Mesenchymal stem cell (in vitro differentiated cells and primary cell): Measurements from ENCODE around the gene PCDH11Y. TPM values are rescaled to one million over a fixed set of nuclear protein-coding genes. Genes with fewer than 3 reads are reported as not detected.
"Not testable (repeated sequence)": the region's sequence is repeated elsewhere in the genome, so short reads cannot be mapped to it uniquely, and the experiment has no call there.

ENCODE experiments used
- DNase-seq: peaks from one replicate; pipeline ENCODE4 v3.0.0-alpha.2; 2013
- H2AFZ ChIP-seq: one replicate; pipeline ENCODE4 v1.6.1; 2013; ENCODE audit warnings: low read depth, mild to moderate bottlenecking, control low read depth, inconsistent platforms, low read length, moderate library complexity
- H2AK5ac ChIP-seq: 2 replicates; pipeline ENCODE4 v1.6.1; 2013; ENCODE audit warnings: low read length, moderate library complexity, mild to moderate bottlenecking, inconsistent platforms; ENCODE audit not compliant: severe bottlenecking
- H2BK120ac ChIP-seq: one replicate; pipeline ENCODE4 v1.6.1; 2013; ENCODE audit warnings: low read depth, mild to moderate bottlenecking, inconsistent platforms, low read length, moderate library complexity
- H2BK12ac ChIP-seq, 2 experiments: one replicate each; pipeline ENCODE4 v1.6.1; 2013; ENCODE audit warnings: inconsistent platforms in 2 of 2, low read length in 2 of 2, mild to moderate bottlenecking in 2 of 2, moderate library complexity in 2 of 2, control low read depth in 1 of 2
- H2BK15ac ChIP-seq: one replicate; pipeline ENCODE4 v1.6.1; 2013; ENCODE audit warnings: mild to moderate bottlenecking, low read depth, inconsistent platforms; ENCODE audit not compliant: poor library complexity, severe bottlenecking
- H2BK5ac ChIP-seq: 2 replicates; pipeline ENCODE4 v1.6.1; 2013; ENCODE audit warnings: low read depth, mild to moderate bottlenecking, low read length, control low read depth, inconsistent platforms; ENCODE audit not compliant: poor library complexity, severe bottlenecking
- H3K14ac ChIP-seq, 2 experiments: one replicate each; pipeline ENCODE4 v1.6.1; 2013; ENCODE audit warnings: inconsistent platforms in 2 of 2, low read length in 2 of 2, control low read depth in 1 of 2, mild to moderate bottlenecking in 1 of 2, moderate library complexity in 1 of 2
- H3K18ac ChIP-seq, 2 experiments: one replicate each; pipeline ENCODE4 v1.6.1; 2013; ENCODE audit warnings: inconsistent platforms in 2 of 2, low read length in 2 of 2, control low read depth in 1 of 2, low read depth in 1 of 2, mild to moderate bottlenecking in 1 of 2
- H3K23ac ChIP-seq, 2 experiments: one replicate each; pipeline ENCODE4 v1.6.1; 2013; ENCODE audit warnings: inconsistent platforms in 2 of 2, low read length in 2 of 2, mild to moderate bottlenecking in 2 of 2, moderate library complexity in 2 of 2, control low read depth in 1 of 2
- H3K27ac ChIP-seq: 2 replicates; pipeline ENCODE4 v1.5.1; 2013; ENCODE audit warnings: mild to moderate bottlenecking, moderate library complexity, low read length, control low read depth, inconsistent platforms; ENCODE audit not compliant: poor library complexity, severe bottlenecking
- H3K27me3 ChIP-seq, 2 experiments: 2 replicates each; pipeline versions ENCODE4 v1.6.1 to v1.7.0; 2013; ENCODE audit warnings: low read length in 2 of 2, mild to moderate bottlenecking in 2 of 2, moderate library complexity in 2 of 2, control low read depth in 1 of 2, inconsistent platforms in 1 of 2; ENCODE audit not compliant: control insufficient read depth in 1 of 2, insufficient read depth in 1 of 2
- H3K36me3 ChIP-seq, 2 experiments: 2 replicates each; pipeline versions ENCODE4 v1.6.1 to v1.7.0; 2013; ENCODE audit warnings: low read length in 2 of 2, control low read depth in 1 of 2, inconsistent platforms in 1 of 2, low read depth in 1 of 2, mild to moderate bottlenecking in 1 of 2; ENCODE audit not compliant: insufficient read depth in 2 of 2, control insufficient read depth in 1 of 2
- H3K4ac ChIP-seq, 2 experiments: one replicate each; pipeline ENCODE4 v1.6.1; 2013; ENCODE audit warnings: inconsistent platforms in 2 of 2, low read length in 2 of 2, mild to moderate bottlenecking in 2 of 2, moderate library complexity in 2 of 2, control low read depth in 1 of 2, low read depth in 1 of 2
- H3K4me1 ChIP-seq: 2 replicates; pipeline ENCODE4 v1.6.1; 2013; ENCODE audit warnings: low read depth, low read length, control low read depth; ENCODE audit not compliant: control insufficient read depth, insufficient read depth
- H3K4me2 ChIP-seq: 2 replicates; pipeline ENCODE4 v1.6.1; 2013; ENCODE audit warnings: low read length, mild to moderate bottlenecking, inconsistent platforms; ENCODE audit not compliant: poor library complexity, severe bottlenecking
- H3K4me3 ChIP-seq, 2 experiments: 2 replicates each; pipeline versions ENCODE4 v1.5.1 to v1.7.0; 2013; ENCODE audit warnings: low read length in 2 of 2, mild to moderate bottlenecking in 2 of 2, control low read depth in 1 of 2, low read depth in 1 of 2; ENCODE audit not compliant: insufficient read depth in 1 of 2
- H3K79me1 ChIP-seq: replicated peaks from 2 replicates; pipeline ENCODE4 v1.6.1; 2013; ENCODE audit warnings: mild to moderate bottlenecking, control low read depth, low read length, inconsistent platforms; ENCODE audit not compliant: poor library complexity, severe bottlenecking
- H3K9ac ChIP-seq: 2 replicates; pipeline ENCODE4 v1.7.0; 2013; ENCODE audit warnings: mild to moderate bottlenecking, low read length, moderate library complexity
- H3K9me3 ChIP-seq: 2 replicates; pipeline ENCODE4 v1.7.0; 2013; ENCODE audit warnings: mild to moderate bottlenecking, low read length; ENCODE audit not compliant: control insufficient read depth
- H4K8ac ChIP-seq: one replicate; pipeline ENCODE4 v1.6.1; 2013; ENCODE audit warnings: inconsistent platforms, mild to moderate bottlenecking, low read length, moderate library complexity
- H4K91ac ChIP-seq: one replicate; pipeline ENCODE4 v1.6.1; 2013; ENCODE audit warnings: mild to moderate bottlenecking, low read length, inconsistent platforms
- WGBS: methylation state at CpG from one replicate; pipeline ENCODE4 v1.1.7; 2013; ENCODE audit warnings: mixed read lengths; 5-methylcytosine and 5-hydroxymethylcytosine counted together
- polyA plus RNA-seq, 2 experiments: library from polyadenylated mRNA; stranded (reverse); fragments of 200-250 nt; gene quantifications; one replicate each; pipeline ENCODE4 v1.2.3, GENCODE V29; 2013

Gene PCDH11Y
- polyA plus RNA-seq (2013, experiment 1 of 2) = 0.41 TPM
- polyA plus RNA-seq (2013, experiment 2 of 2) = 0.25 TPM

DNA sequence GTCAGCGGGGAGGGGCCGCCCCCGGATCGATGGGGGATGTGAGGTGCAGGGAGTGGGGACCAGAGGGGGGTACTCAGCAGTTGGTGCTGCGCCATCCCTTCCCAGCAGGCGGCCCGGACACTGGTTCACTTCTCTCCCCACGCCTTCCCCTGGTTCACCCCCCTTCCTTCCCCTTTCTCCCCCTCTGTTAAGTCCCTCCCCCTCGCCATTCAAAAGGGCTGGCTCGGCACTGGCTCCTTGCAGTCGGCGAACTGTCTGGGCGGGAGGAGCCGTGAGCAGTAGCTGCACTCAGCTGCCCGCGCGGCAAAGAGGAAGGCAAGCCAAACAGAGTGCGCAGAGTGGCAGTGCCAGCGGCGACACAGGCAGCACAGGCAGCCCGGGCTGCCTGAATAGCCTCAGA, at the start of gene PCDH11Y:
Gene PCDH11Y (plus strand): TSS at position 240 of the 400 bp plus-strand sequence. CDS start 56,804 bp downstream, outside the sequence.
- not testable (repeated sequence) for H4K8ac ChIP-seq, H3K27ac ChIP-seq, H2BK5ac ChIP-seq, H2BK15ac ChIP-seq, H3K4ac ChIP-seq, H3K18ac ChIP-seq, H3K9me3 ChIP-seq, H3K4me1 ChIP-seq, H4K91ac ChIP-seq, H3K4me3 ChIP-seq, H3K14ac ChIP-seq, H2AFZ ChIP-seq, H2BK120ac ChIP-seq, H3K79me1 ChIP-seq, H3K9ac ChIP-seq, H3K27me3 ChIP-seq, H3K23ac ChIP-seq, H3K4me2 ChIP-seq, H3K36me3 ChIP-seq, H2BK12ac ChIP-seq, H2AK5ac ChIP-seq
- DNase-seq = peak; percentile 3
- WGBS = no CpG with 5 or more reads among the region's 21 CpGs

GRCh38 chrY:4967894-4968293, 32.2 kb upstream of the PCDH11Y start:
- H2BK5ac ChIP-seq, H3K9me3 ChIP-seq, H2BK15ac ChIP-seq, H3K4me2 ChIP-seq, H2BK120ac ChIP-seq, H4K91ac ChIP-seq, H2AFZ ChIP-seq, H2AK5ac ChIP-seq, H4K8ac ChIP-seq, H3K23ac ChIP-seq, H3K14ac ChIP-seq, H3K4ac ChIP-seq, H3K9ac ChIP-seq, DNase-seq, H3K79me1 ChIP-seq, H3K27ac ChIP-seq, H2BK12ac ChIP-seq, H3K4me1 ChIP-seq, H3K36me3 ChIP-seq, H3K27me3 ChIP-seq, H3K4me3 ChIP-seq, H3K18ac ChIP-seq: not testable (repeated sequence)
- no CpG with 5 or more reads among the region's 4 CpGs for WGBS

GRCh38 chrY:4991743-4992400, 8.2 kb upstream of the PCDH11Y start:
- not testable (repeated sequence) for H3K23ac ChIP-seq, H2BK5ac ChIP-seq, H3K14ac ChIP-seq, H3K27ac ChIP-seq, H3K4me3 ChIP-seq, H2AFZ ChIP-seq, H2AK5ac ChIP-seq, H3K9ac ChIP-seq, H2BK120ac ChIP-seq, H3K9me3 ChIP-seq, DNase-seq, H4K91ac ChIP-seq, H3K4ac ChIP-seq, H2BK12ac ChIP-seq, H3K18ac ChIP-seq, H3K36me3 ChIP-seq, H3K4me1 ChIP-seq, H3K4me2 ChIP-seq, H4K8ac ChIP-seq, H3K27me3 ChIP-seq, H3K79me1 ChIP-seq, H2BK15ac ChIP-seq
- no CpG with 5 or more reads among the region's 8 CpGs for WGBS

DNA sequence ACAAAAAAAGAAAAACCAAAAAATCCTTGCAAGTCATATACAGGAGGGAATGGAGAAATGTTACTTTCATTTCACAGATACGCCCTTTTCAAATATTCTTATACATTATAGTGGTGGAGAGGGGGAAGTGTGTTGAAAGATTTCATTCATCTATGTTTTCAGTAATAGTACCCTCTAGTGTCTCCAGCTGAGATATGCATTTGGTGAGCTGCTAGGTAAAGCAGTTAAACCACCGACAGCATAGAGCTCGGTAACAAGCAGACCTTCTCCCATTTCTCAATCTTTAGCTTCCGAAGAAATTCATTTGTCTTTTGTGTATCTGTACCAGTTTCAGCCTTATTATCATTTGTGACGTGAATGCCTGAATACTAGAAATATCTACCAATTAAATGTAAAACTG, 5.2 kb upstream of the PCDH11Y start:
- H3K4ac ChIP-seq, H3K4me3 ChIP-seq, H2BK120ac ChIP-seq, H3K14ac ChIP-seq, H2AFZ ChIP-seq, H3K9ac ChIP-seq, H3K4me2 ChIP-seq, H2AK5ac ChIP-seq, H3K4me1 ChIP-seq, H3K18ac ChIP-seq, H2BK5ac ChIP-seq, H3K27ac ChIP-seq, DNase-seq, H2BK15ac ChIP-seq, H3K36me3 ChIP-seq, H2BK12ac ChIP-seq, H3K27me3 ChIP-seq, H3K79me1 ChIP-seq, H3K23ac ChIP-seq, H3K9me3 ChIP-seq, H4K8ac ChIP-seq, H4K91ac ChIP-seq: not testable (repeated sequence)
- WGBS = no CpG with 5 or more reads among the region's 5 CpGs
